OCI-LY1 (cell line): ENCODE measurements around the gene SLC38A3.

Source experiments
- CTCF ChIP-seq: fragments of 200-600 bp; sonication (generic), shearing (Covaris generic); IDR thresholded peaks from 2 replicates; pipeline ENCODE4 v1.5.1; 2017; ENCODE audit warnings: mild to moderate bottlenecking, antibody characterized with exemption, low read length, moderate library complexity, mixed read lengths
- EZH2 ChIP-seq: fragments of 200-600 bp; sonication (generic), shearing (Covaris generic); IDR thresholded peaks from 2 replicates; pipeline ENCODE4 v1.8.0; 2017; ENCODE audit warnings: borderline replicate concordance, mixed run types, mild to moderate bottlenecking, antibody characterized with exemption, low read length, moderate library complexity, mixed read lengths

- TF ChIP-seq CTCF (no peak), EZH2 (no peak)
Observed at GRCh38 chr3:50182533-50183099, 22.5 kb upstream of the SLC38A3 start.
